Inferior parietal cortex (tissue), 1 donor: Measurements from ENCODE around the gene VWC2L.

ENCODE experiments used
- DNase-seq: peaks from one replicate; pipeline ENCODE4 v3.0.0-alpha.2; 2016; ENCODE audit errors: extremely low spot score

Gene VWC2L

DNA sequence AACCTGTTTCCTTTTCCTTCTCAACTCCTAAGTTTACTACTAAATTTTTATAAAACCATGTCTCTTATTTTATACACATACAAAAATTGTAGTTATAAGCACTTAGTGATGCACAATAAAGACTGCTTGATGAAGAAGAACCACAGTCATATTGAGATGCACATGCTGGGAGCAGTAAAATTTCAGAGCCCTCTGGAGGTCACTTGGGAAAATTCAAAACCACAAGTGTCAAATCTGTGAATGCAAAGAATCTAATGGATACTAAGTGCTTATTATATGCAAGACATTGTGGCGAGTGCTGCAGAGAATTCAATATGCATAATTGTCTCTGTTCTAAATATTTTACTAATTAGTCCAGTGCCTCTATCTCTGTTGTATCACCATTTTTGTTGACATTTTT is 180.5 kb downstream of the VWC2L start:
- DNase-seq, result no peak

DNA sequence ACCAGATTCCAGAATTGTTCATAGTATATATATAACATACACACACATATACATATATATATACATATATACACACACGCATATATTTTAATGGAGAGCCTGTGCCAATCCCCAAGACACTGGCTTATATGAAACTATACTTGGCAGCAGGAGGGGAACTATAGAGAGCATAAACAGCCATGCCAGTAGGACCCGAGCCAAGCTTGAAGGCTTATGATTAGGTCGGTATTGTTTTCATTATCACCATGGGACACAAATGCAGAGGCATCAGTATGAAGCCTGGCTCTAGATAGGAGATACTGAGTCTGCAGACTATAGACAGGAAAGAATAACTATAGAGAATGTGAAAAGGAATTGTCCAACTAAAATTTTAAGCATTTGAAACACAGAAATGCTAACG is 181.2 kb downstream of the VWC2L start:
- no peak for DNase-seq

DNA sequence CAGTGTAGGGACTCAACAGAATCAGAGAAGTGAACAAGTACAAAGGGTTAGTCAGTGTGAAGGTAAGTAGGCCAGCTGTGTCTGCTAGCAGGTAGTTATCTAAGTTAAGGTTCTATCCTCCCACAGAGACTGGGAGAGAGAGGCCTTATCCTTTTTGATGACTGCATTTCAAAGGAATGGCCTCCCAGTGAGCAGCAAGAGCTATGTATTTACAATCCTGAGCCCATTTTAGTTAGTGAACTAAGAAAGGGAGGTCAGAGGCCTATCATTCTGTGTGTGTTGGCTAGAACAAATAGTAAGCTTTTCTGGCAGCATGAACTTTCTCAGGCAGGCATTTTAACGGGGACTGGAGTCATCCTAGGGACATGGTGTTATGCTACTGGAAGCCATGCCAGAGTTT is 182.9 kb downstream of the VWC2L start:
- no peak for DNase-seq

DNA sequence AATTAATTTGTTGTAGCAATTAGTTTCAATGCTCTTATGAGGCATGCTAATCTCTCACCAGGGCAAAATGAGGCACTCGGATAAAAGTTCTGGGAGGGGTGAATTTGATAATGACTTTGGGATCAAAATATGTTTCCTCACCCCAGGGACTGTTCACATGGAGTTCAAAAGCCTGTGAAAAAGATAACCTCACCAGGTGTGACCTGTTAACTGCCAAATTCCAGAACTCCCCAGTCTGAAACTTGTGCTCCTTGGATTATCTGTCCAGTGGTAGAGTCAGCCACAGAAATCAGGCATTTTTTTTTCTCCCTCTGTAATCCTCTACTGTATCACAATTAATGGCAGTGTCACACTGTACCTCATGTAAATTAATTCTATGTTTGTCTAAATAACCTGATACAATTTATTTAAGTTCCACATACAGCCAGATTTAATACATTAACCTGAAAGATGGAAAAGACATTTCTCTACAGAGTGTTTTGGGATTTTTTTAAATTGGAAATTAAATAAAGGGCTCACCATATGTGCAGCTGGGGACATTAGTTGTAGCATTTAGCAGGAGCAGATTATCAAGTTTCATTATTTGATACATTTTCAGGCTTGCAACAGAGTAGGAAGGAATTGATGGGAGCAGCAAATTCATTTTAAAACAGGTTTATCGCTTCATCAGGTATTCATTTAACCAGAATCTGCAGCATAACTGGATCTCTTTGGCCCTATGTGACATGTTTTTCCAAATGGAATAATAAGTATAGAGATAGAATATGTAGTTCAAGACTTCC is 191.2 kb downstream of the VWC2L start:
- no peak for DNase-seq

DNA sequence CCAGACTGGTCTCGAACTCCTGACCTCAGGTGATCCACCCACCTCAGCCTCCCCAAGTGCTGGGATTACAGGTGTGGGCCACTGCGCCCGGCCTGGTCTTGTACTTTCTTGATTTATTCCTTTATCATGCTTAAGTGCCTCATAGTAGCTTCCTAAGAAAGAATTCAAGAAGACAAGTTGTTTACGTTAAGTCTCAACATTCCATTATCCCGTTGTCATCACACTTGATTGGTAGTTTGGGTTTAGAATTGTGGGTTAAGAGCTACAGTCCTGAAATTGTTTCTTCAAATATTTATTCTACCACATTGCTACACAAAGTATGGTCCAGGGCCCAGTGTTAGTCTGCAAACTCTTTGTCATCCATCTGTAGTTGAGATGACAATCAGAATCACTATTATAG is 194.0 kb downstream of the VWC2L start:
- DNase-seq, result no peak

DNA sequence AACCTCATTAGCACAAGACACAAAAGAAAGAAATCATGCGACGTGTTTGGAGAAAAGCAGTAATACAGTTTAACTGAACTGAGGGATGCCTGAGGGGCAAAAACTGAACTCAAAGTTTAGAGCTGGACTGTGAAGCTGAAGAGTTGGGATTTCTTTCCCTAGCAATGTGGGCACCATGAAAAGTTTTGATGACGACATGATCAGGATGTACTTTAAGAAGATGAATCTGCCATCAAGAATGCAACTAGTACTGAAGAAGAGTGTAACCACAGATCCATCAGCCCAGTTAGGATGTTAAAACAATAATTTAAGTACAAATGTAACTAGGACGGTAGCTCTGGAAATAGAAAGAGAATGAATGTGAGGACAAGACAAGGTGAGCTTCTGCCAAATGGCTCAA is 196.2 kb downstream of the VWC2L start:
- no peak for DNase-seq

DNA sequence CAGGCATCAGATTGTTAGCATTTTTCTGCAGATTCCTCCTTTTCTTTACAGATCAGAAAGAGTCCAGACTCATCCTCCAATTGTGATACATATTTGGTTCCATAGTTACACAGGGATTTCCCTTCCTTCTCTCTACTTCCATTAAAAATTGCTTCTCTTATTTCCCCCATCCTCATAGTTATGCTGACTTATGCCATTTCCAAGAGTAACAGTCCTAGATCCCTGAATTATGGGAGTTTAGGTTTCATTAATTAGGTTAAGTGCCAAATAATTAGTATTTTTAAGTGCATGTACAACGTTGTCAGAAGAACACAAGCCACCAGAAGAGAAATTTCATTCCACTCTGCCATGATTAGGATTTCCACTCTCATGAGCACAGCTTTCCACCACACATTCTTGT is 200.2 kb downstream of the VWC2L start:
- DNase-seq, result no peak

DNA sequence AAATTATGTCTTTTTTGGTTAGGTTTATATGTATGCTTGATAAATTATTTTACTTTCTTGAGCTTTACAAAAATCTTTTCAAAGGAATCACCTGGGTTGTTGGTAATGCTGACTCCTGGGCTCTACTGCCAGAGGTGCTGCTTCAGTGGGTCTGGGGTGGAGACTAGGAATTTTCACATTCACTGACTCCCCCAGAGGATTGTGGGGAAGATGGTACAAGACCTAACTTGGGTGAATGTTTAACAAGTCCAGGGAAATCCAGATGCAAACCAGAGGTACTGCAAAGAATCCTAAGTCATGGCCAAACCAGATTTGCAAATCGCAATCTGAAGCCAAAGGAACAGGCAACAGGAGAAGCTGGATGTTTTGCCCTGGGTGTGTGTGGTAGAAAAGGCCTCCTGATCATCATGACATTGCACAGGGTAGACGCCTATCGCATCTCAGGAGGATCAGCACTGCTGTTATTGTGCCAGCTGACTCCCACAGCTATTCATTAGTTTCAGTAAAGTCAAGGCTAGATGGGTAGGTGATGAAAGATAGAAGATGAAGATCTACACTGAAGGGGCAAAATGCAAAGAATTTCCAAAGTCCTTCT is 213.4 kb downstream of the VWC2L start:
- DNase-seq, result no peak

DNA sequence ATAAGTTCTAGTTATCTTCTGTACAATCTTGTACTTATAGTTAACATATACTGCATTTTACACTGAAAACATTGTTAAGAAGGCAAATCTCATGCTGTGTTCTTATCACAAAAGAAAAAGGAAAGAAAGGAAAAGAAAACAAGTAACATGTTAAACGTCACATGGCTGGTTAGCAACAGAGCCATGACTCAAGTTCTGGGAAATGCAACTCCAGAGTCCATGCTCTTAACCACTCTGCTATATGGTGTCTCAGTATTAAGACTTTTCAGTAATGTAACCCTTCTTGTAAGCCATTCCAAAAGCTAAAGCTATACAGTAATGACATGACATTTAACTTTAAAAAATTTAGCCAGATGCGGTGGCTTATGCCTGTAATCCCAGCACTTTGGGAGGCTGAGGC is 217.2 kb downstream of the VWC2L start:
- no peak for DNase-seq
